ENCODE results near the gene TMPRSS12. TPM values are rescaled to one million over a fixed set of nuclear protein-coding genes. Genes with fewer than 3 reads are reported as not detected.

TMPRSS12 gene
- total and polyA plus RNA-seq, 8 donors = 0.12 TPM; not detected in 7

DNA sequence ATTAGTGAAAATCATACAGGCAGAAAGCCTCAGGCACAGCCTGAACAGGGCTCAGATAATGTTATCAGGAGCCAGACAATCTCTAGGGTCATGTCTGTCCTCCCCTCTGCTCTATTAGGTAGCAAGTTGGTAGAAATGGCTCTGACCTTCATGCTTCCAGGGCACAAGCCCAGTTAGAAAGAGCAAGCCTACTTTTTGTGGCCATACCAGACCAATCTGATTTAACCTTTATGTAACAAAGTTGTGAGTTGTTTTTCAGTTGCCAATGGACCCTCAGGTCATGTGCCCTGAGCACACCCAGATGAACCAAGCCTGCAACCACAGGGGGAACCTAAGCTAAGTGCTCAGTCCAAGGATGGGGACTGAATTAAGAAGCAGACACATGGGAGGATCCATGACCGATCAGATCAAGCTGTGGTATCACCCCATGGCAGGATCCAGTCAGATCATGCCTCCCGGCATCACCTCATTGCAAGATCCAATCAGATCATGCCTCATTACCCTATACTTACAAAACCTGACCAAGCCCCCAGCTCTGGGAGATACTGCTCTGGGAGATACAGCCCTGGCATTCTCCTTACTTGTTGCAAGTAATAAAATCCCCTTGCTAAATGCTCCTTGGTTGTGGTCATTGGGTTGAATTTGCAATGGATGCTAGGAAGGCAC is 90.9 kb downstream of the TMPRSS12 start:
- WGBS, 2 donors = 97 to 99% methylated on average over 2 of the region's 2 CpGs
- H3K4me1 ChIP-seq = peaks cover 8 to 20% (median 17%) of the 10 kb centered on the region in 3 donors
- TF ChIP-seq, protein P1, sequence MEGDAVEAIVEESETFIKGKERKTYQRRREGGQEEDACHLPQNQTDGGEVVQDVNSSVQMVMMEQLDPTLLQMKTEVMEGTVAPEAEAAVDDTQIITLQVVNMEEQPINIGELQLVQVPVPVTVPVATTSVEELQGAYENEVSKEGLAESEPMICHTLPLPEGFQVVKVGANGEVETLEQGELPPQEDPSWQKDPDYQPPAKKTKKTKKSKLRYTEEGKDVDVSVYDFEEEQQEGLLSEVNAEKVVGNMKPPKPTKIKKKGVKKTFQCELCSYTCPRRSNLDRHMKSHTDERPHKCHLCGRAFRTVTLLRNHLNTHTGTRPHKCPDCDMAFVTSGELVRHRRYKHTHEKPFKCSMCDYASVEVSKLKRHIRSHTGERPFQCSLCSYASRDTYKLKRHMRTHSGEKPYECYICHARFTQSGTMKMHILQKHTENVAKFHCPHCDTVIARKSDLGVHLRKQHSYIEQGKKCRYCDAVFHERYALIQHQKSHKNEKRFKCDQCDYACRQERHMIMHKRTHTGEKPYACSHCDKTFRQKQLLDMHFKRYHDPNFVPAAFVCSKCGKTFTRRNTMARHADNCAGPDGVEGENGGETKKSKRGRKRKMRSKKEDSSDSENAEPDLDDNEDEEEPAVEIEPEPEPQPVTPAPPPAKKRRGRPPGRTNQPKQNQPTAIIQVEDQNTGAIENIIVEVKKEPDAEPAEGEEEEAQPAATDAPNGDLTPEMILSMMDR (IDR thresholded peaks at IDR 0.05) = no peak
- ATAC-seq (peak in 1 of 4 donors; percentile 22), FAIRE-seq (no peak), DNase-seq (no peak)
- intact Hi-C loops (cut with DNase I) = no loop called here
- H3K9me3 ChIP-seq = no peaks in the 10 kb centered on the region
- H3K27ac ChIP-seq = peak overlapping the region in 2 of 4 donors; percentile 10 to 13
- peaks cover 0 to 9% (median 0%) of the 10 kb centered on the region in 3 donors for H3K36me3 ChIP-seq
- no peaks in the 10 kb centered on the region for H3K27me3 ChIP-seq
- no peak overlapping the region for H3K4me3 ChIP-seq

DNA sequence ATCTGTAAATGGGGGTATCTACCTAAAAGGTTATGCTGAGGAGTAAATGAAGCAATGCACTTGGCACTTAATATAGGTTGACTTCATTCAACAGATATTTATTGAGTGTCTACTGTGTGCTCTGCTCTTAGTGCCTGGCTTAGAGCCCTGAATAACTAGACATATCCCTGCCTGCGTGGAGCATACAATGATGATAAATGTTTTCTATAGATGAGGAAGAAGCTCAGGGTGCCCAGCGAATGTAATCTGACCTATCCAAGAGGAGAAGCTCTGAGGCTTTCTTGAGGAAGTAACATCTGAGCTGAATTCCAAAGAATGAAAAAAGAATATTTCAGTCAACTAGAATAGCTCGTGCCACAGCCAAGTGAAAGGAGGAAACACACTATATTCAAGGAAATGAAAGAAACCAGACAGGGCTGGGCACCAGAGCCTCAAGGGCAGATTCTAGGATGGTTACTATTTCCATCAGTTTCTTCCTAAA is 91.7 kb downstream of the TMPRSS12 start:
- ATAC-seq (peak in 3 of 4 donors; percentile 37 to 75 (median 66)), FAIRE-seq (no peak), DNase-seq (no peak)
- Histone ChIP-seq H3K36me3 (peaks cover 0 to 9% (median 0%) of the 10 kb centered on the region in 3 donors), H3K27ac (peak overlapping the region in 2 of 4 donors; percentile 24 to 65), H3K27me3 (no peaks in the 10 kb centered on the region), H3K9me3 (no peaks in the 10 kb centered on the region), H3K4me1 (peaks cover 8 to 20% (median 17%) of the 10 kb centered on the region in 3 donors), H3K4me3 (no peak overlapping the region)
- TF ChIP-seq, protein P1 (IDR thresholded peaks at IDR 0.05) = no peak
- WGBS, 2 donors = 53 to 58% methylated on average over 3 of the region's 3 CpGs
- intact Hi-C loops (cut with DNase I) = no loop called here

DNA sequence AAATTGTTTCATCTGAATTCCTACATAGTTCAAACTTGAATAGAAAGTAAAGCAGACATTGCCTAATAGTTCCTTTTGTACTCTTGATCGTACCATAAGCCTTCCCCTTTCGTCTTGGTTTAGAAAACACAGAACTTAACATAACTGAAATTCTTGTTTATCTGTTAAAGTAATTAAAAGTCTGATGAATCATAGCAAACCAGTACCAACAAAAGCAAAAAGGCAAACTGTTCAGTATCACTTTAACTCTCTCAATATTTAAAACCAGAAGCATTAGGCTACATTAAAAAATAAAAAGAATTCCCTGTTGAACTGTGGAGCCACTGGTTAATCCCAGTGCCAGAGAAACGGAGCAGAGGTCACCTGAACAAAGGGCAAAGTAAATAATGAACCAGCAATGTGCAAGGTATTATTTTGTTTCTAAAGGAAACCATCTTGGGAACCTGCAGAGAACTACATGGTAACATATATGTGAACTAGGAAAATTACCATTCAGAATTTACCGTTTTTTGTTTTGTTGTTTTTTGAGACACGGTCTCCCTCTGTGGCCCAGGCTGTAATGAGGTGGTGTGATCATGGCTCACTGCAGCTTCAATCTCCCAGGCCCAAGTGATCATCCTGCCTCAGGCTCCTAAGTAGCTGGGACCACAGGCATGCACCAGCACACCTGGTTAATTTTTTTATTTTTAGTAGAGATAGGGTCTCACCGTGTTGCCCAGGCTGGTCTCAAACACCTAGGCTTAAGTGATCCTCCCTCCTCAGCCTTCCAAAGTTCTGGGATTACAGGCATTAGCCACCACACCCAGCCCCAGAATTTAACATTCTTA is 92.5 kb downstream of the TMPRSS12 start:
- Histone ChIP-seq H3K27me3 (no peaks in the 10 kb centered on the region), H3K4me1 (peaks cover 8 to 21% (median 20%) of the 10 kb centered on the region in 3 donors), H3K36me3 (peaks cover 0 to 4% (median 0%) of the 10 kb centered on the region in 3 donors), H3K4me3 (no peak overlapping the region), H3K9me3 (no peaks in the 10 kb centered on the region), H3K27ac (peak overlapping the region in 2 of 4 donors; percentile 24 to 65)
- 45 to 51% methylated on average over 6 of the region's 6 CpGs for WGBS, 2 donors
- FAIRE-seq = peak; percentile 9
- intact Hi-C loops (cut with DNase I) = no loop called here
- TF ChIP-seq, protein P1 (IDR thresholded peaks at IDR 0.05) = no peak
- no peak for DNase-seq
- peak; percentile 26 to 60 (median 45) for ATAC-seq

DNA sequence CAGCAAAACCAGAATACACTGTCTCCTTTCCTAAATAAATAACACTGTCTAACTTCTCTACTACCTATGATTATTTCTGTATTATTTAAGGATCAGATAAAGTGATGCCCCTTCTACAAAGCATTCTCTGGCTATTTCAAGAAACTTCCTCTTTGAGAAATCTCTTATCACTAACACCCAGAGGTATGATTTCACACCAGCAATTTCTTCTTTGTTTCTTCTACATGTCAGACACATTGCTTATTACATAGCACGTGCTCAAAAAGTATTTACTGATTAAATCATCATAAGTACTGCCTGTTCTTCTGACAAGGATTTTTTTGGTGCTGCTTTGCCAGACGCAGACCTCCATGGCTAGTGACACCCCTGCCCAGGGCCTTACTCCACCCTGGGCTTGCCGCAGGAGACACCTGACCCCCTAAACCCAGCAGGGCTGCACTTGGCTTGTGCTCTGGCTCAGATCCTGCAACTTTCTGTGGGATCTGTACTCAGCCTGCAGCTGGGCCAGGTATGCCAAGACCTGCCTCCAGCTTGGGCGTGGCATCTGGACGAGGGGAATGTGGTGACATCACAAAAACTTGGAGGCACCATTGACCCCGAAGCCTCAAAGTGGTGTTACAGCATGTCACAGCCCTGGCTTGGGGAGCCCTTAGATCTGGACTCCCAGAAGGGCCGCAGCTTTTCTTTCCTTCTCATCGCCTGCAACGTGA is 94.2 kb downstream of the TMPRSS12 start:
- FAIRE-seq (no peak), ATAC-seq (no peak), DNase-seq (no peak)
- WGBS, 2 donors = 84 to 89% methylated on average over 9 of the region's 9 CpGs
- TF ChIP-seq, protein P1 (IDR thresholded peaks at IDR 0.05) = no peak
- no peaks in the 10 kb centered on the region for H3K27me3 ChIP-seq
- no peaks in the 10 kb centered on the region for H3K9me3 ChIP-seq
- H3K27ac ChIP-seq = peak overlapping the region in 1 of 4 donors; percentile 15
- no peaks in the 10 kb centered on the region for H3K36me3 ChIP-seq
- H3K4me3 ChIP-seq = no peak overlapping the region
- peaks cover 8 to 21% (median 20%) of the 10 kb centered on the region in 3 donors for H3K4me1 ChIP-seq
- intact Hi-C loops (cut with DNase I) = no loop called here

Other genes with a start within 250 kb of the TMPRSS12 start
- gene ATF1, start 78.8 kb upstream of the TMPRSS12 start, total RNA-seq = 10 to 100 TPM in 3 of 6 donors, 1 to 10 TPM in 3; 8.2 to 19.4 (median 9.7) TPM
- gene ATF1, start 78.8 kb upstream of the TMPRSS12 start, polyA plus RNA-seq = 1 to 10 TPM; 2.9 to 8.7 TPM
- not detected for gene HIGD1C, start 109.6 kb downstream of the TMPRSS12 start, total RNA-seq
- not detected for gene HIGD1C, start 109.6 kb downstream of the TMPRSS12 start, polyA plus RNA-seq
- gene SLC11A2, start 183.5 kb downstream of the TMPRSS12 start, total RNA-seq = 10 to 100 TPM; 24.3 to 52.9 (median 38.8) TPM
- gene SLC11A2, start 183.5 kb downstream of the TMPRSS12 start, polyA plus RNA-seq = 10 to 100 TPM; 19.1 to 26.6 TPM
- gene LETMD1, start 205.4 kb downstream of the TMPRSS12 start, total RNA-seq = 10 to 100 TPM; 34.3 to 59.1 (median 49.8) TPM
- 10 to 100 TPM; 45.2 to 59.5 TPM for gene LETMD1, start 205.4 kb downstream of the TMPRSS12 start, polyA plus RNA-seq
- gene CSRNP2, start 240.7 kb downstream of the TMPRSS12 start, total RNA-seq = 10 to 100 TPM in 5 of 6 donors, 1 to 10 TPM in 1; 8.2 to 15.1 (median 10.9) TPM
- gene CSRNP2, start 240.7 kb downstream of the TMPRSS12 start, polyA plus RNA-seq = 10 to 100 TPM in 1 of 2 donors, 1 to 10 TPM in 1; 9.2 to 10.4 TPM

Data from pancreas (tissue), 10 donors.